ENCODE data around the gene FAM83C.

The FAM83C gene

DNA sequence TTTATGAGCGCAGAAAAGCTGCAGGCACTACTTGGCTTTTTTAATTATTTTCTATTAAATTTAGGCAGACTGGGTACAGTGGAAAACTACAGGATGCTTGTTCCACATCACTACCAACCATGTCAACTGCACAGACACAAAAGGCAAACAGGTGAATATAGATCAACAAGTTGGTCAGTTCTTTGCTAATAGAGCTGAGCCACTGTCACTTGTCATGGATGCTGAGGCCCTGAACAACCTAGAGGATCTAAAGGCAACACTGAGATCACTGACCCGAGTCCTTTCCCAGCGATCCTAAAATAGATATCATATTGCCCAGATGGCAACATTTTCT lies 34.5 kb upstream of the FAM83C start:
- DNase-seq (ENCODE audit: low read depth), result no peak
- TF ChIP-seq, protein P1, sequence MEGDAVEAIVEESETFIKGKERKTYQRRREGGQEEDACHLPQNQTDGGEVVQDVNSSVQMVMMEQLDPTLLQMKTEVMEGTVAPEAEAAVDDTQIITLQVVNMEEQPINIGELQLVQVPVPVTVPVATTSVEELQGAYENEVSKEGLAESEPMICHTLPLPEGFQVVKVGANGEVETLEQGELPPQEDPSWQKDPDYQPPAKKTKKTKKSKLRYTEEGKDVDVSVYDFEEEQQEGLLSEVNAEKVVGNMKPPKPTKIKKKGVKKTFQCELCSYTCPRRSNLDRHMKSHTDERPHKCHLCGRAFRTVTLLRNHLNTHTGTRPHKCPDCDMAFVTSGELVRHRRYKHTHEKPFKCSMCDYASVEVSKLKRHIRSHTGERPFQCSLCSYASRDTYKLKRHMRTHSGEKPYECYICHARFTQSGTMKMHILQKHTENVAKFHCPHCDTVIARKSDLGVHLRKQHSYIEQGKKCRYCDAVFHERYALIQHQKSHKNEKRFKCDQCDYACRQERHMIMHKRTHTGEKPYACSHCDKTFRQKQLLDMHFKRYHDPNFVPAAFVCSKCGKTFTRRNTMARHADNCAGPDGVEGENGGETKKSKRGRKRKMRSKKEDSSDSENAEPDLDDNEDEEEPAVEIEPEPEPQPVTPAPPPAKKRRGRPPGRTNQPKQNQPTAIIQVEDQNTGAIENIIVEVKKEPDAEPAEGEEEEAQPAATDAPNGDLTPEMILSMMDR (conservative IDR thresholded peaks at IDR 0.05; ENCODE audit: low read length), result no peak
- H3K4me3 ChIP-seq (ENCODE audit: low read length), result no peak overlapping the region

DNA sequence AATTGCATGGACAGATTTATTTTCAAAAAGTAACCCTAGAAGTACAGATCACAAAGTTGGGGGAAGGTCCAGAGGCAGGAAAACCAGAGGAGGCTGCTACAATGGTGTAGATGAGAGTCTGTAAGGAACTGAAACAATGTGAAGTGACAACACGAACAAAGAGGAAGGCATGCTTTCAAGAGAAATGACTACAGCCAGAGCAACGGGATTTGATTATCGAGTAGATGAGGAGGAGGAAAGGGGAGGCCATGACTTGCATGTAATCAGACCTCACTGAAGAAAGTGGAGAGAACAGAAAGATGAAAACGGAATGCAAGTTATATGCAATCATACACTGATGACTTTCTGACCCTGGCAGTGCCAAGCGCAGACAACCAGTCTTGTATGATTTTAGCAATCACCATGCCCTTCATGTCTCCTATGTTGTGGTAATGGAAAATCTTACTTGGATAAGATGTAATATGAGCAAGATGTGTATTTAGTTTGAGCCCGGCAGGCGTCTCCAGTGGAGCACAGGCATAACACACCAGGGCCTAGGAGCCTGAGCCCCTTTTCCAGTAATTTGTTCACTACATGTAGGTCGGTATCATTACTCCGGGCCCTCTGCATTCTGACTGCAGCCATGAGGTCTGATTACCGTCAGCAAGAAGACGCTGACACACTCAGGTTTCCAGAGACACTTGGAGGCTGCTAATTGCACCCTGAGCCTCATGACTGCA lies 34.0 kb upstream of the FAM83C start:
- TF ChIP-seq, protein P1 (conservative IDR thresholded peaks at IDR 0.05; ENCODE audit: low read length), result no peak
- H3K4me3 ChIP-seq (ENCODE audit: low read length), result no peak overlapping the region
- DNase-seq (ENCODE audit: low read depth), result no peak

DNA sequence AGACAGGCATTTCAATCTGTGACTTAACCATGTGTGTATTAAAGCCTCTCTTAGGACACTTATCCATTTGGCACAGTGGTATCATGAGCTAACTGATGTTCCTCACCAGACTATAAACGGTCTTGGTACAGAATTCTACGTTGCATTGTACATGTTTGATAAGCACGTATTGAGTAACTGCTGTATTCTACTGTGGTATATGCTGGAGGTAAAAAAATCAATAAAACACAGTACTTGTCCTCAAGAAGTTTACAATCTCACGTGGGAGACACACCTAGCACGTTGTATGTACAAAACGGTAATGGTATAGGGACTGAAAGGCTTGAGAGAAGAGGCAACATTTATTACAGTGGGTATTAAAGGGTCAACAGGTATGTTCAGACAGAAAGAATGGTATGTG lies 33.2 kb upstream of the FAM83C start:
- no peak overlapping the region for H3K4me3 ChIP-seq (ENCODE audit: low read length)
- TF ChIP-seq, protein P1 (conservative IDR thresholded peaks at IDR 0.05; ENCODE audit: low read length), result no peak
- no peak for DNase-seq (ENCODE audit: low read depth)

DNA sequence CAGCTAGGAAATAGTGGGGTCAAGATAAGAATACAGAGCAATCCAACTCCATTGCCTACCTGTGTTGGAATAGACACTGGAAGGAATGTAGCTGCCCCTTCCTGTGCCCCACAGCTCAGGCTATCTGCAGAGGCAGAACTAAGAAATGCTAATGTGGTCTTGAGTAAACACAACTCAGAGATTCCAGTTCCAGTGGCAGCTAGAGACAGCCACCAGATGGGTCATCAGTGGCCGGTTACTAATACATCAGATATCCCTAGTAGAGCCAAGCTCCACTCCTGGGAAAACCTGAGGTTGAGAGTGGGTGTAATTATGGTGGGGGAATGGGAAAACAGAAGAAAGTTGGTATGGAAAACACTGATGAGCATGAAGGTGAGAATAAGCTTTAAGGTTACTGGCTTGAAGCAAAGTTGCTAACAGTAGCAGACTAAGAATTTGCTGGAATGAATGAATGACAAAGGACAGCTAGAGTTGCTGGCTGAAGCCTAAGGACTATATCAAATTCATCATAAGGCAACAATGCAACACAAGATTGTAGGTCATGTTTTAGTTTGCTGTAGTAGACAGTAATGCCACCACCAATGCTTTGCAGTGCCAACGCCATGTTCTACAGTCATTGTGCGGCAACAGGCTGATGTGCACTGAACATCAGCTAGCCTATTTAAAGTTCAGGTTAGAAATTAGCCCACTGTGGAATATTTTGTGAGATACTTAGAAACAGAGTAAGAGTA lies 28.3 kb upstream of the FAM83C start:
- H3K4me3 ChIP-seq (ENCODE audit: low read length), result no peak overlapping the region
- TF ChIP-seq, protein P1 (conservative IDR thresholded peaks at IDR 0.05; ENCODE audit: low read length), result no peak
- DNase-seq (ENCODE audit: low read depth), result peak; percentile 80

DNA sequence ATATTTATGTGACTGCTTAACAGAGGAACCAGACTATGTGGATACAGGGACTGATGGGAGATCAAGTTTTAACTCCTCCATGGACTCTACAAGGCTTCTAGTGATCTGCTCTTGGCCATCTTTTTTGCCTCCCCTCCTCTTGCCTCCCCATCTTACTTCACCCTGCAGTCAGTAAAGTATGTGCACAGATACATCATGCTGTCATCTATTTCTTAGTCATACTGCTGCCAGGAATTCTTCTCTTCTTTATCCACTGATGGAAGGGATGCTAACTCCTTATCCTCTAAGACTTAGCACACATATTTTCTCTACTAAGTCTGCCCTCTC lies 27.6 kb upstream of the FAM83C start:
- TF ChIP-seq, protein P1 (conservative IDR thresholded peaks at IDR 0.05; ENCODE audit: low read length), result no peak
- DNase-seq (ENCODE audit: low read depth), result no peak
- no peak overlapping the region for H3K4me3 ChIP-seq (ENCODE audit: low read length)

DNA sequence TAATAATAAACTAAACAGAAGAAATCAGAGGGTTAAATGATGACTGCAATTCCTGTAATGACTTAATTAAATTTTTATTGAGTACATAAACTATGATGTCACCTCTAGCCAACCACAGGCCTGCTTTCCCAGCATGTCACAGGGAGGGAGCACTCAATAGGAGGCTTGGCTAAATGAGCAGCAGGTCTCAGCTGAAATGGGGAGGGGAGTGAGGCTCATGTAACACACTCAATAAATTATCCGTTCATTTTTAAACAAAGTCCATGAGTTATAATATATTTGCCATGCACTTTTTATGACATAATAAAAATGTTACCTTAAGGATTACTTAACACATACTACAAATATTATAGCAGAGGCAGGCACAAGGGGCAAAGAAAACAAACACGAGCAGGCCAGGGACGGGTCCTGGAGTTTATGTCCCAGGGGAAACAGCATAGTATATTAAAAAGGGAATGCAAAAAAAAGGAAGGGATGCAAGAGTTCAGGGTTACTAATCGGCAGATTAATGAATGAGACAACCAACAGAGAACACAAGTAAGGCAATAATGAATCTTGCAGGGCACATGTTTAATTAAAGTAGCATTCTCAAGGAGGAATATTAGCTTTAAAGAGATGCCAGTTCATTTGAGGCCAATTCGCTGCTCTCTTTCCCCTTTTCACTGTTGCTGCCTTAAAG lies 27.1 kb upstream of the FAM83C start:
- TF ChIP-seq, protein P1 (conservative IDR thresholded peaks at IDR 0.05; ENCODE audit: low read length), result no peak
- DNase-seq (ENCODE audit: low read depth), result no peak
- H3K4me3 ChIP-seq (ENCODE audit: low read length), result no peak overlapping the region
